Smooth muscle cell (in vitro differentiated cells): Measurements from ENCODE around the gene SMS. TPM values are rescaled to one million over a fixed set of nuclear protein-coding genes. Genes with fewer than 3 reads are reported as not detected.

ENCODE experiments used
- DNase-seq: peaks from one replicate; lab custom pipeline; 2025; ENCODE audit not compliant: unreplicated experiment; lab: John Stamatoyannopoulos, UW
- H2AFZ ChIP-seq: fragments of 200-600 bp; sonication (generic); 2 replicates; pipeline ENCODE4 v1.6.0; 2016; ENCODE audit warnings: antibody characterized with exemption, low read depth, mild to moderate bottlenecking
- H3F3A ChIP-seq: fragments of 200-600 bp; sonication (generic); 2 replicates; pipeline ENCODE4 v1.6.0; 2017; ENCODE audit warnings: antibody characterized with exemption, low read depth
- H3K27ac ChIP-seq: fragments of 200-600 bp; sonication (generic); 2 replicates; pipeline ENCODE4 v1.5.1; 2016; ENCODE audit warnings: low read depth, mild to moderate bottlenecking
- H3K27me3 ChIP-seq: fragments of 200-600 bp; sonication (generic); 2 replicates; pipeline ENCODE4 v1.6.1; 2016; ENCODE audit warnings: low read depth, mild to moderate bottlenecking
- H3K36me3 ChIP-seq: fragments of 200-600 bp; sonication (generic); 2 replicates; pipeline ENCODE4 v1.5.1; 2016; ENCODE audit warnings: low read depth
- H3K4me1 ChIP-seq: fragments of 200-600 bp; sonication (generic); 2 replicates; pipeline ENCODE4 v1.5.1; 2016; ENCODE audit warnings: low read depth
- H3K4me2 ChIP-seq: fragments of 200-600 bp; sonication (generic); 2 replicates; pipeline ENCODE4 v1.6.0; 2016; ENCODE audit warnings: mild to moderate bottlenecking
- H3K4me3 ChIP-seq: fragments of 200-600 bp; sonication (generic); 2 replicates; pipeline ENCODE4 v1.5.1; 2016; ENCODE audit warnings: mild to moderate bottlenecking
- H3K79me2 ChIP-seq: fragments of 200-600 bp; sonication (generic); 2 replicates; pipeline ENCODE4 v1.6.0; 2016; ENCODE audit warnings: low read depth, mild to moderate bottlenecking
- H3K9ac ChIP-seq: fragments of 200-600 bp; sonication (generic); 2 replicates; pipeline ENCODE4 v1.6.0; 2016; ENCODE audit warnings: low read depth
- H3K9me3 ChIP-seq: fragments of 200-600 bp; sonication (generic); replicated peaks from 2 replicates; pipeline ENCODE4 v1.5.1; 2016; ENCODE audit warnings: low read depth
- H4K20me1 ChIP-seq: fragments of 200-600 bp; sonication (generic); 2 replicates; pipeline ENCODE4 v1.6.0; 2016; ENCODE audit warnings: low read depth
- CTCF ChIP-seq: fragments of 200-600 bp; sonication (generic); IDR thresholded peaks from 2 replicates; pipeline ENCODE4 v1.5.1; 2017; ENCODE audit warnings: borderline replicate concordance, mild to moderate bottlenecking, antibody characterized with exemption; ENCODE audit not compliant: insufficient read depth, poor library complexity, severe bottlenecking
- WGBS: methylation state at CpG from one replicate; pipeline ENCODE4 v1.1.7; 2016; ENCODE audit warnings: low lambda C conversion rate; 5-methylcytosine and 5-hydroxymethylcytosine counted together
- polyA plus RNA-seq: library from polyadenylated mRNA; unstranded; fragments of >200 nt; fragmentation: Nextera tagmentation; extraction: Ambion mirVana; gene quantifications from 2 replicates; pipeline ENCODE4 v1.2.1, GENCODE V29; 2016
- total RNA-seq: library from RNA; depleted of rRNA; stranded (reverse); fragments of >200 nt; gene quantifications from 2 replicates; pipeline ENCODE4 v1.2.3, GENCODE V29; 2014

SMS gene
- total and polyA plus RNA-seq, 2 experiments from 2014 or later, result 37.2 to 46.7 TPM

- no peaks in the 10 kb centered on the region for H4K20me1 ChIP-seq
- H3K4me3 ChIP-seq, result peak overlapping the region; percentile 13
- H3F3A ChIP-seq, result no peaks in the 10 kb centered on the region
- peak overlapping the region; percentile 82 for H3K27ac ChIP-seq
- H3K27me3 ChIP-seq, result no peaks in the 10 kb centered on the region
- H3K9ac ChIP-seq, result peak overlapping the region; percentile 58
- no peaks in the 10 kb centered on the region for H3K79me2 ChIP-seq
- WGBS, result 38% methylated on average over 6 of the region's 6 CpGs
- peak overlapping the region; percentile 57 for H3K4me2 ChIP-seq
- H3K4me1 ChIP-seq, result no peaks in the 10 kb centered on the region
- no peaks in the 10 kb centered on the region for H3K36me3 ChIP-seq
- no peak for TF ChIP-seq CTCF
- no peak overlapping the region for H2AFZ ChIP-seq
- DNase-seq, result no peak
- H3K9me3 ChIP-seq, result no peaks in the 10 kb centered on the region
These were observed 13.8 kb upstream of the SMS start for GRCh38 chrX:21926527-21927278.

GRCh38 chrX:21929209-21929608, 11.3 kb upstream of the SMS start:
- no peaks in the 10 kb centered on the region for H3K79me2 ChIP-seq
- H3K27ac ChIP-seq, result no peak overlapping the region
- no peaks in the 10 kb centered on the region for H3K36me3 ChIP-seq
- no peaks in the 10 kb centered on the region for H3K9me3 ChIP-seq
- no peak overlapping the region for H3K9ac ChIP-seq
- H3F3A ChIP-seq, result no peaks in the 10 kb centered on the region
- H3K4me2 ChIP-seq, result no peak overlapping the region
- no peaks in the 10 kb centered on the region for H4K20me1 ChIP-seq
- no peak for TF ChIP-seq CTCF
- WGBS, result 66% methylated on average over 4 of the region's 4 CpGs
- no peak overlapping the region for H2AFZ ChIP-seq
- H3K4me1 ChIP-seq, result no peaks in the 10 kb centered on the region
- H3K4me3 ChIP-seq, result no peak overlapping the region
- H3K27me3 ChIP-seq, result no peaks in the 10 kb centered on the region
- DNase-seq, result no peak

DNA sequence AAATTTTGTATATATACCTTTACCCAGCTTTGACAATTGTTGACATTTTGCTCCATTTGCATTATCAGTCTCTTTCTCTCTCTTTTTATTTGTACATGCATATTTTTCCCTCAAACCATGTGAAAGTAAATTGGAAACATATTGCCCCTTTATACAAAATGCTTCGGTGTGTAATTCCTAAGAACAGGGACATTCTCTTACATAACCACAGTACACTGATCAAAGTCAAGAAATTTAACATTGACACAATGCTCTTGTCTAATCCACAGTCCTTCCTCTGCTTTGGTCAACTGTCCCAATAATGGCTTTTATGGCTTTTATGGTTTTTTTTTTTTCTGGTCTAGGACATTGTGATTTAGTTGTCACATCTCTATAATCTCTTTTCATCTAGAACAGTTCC, 9.5 kb upstream of the SMS start:
- Histone ChIP-seq H3K4me3 (no peak overlapping the region), H3F3A (no peaks in the 10 kb centered on the region), H3K27me3 (no peaks in the 10 kb centered on the region), H3K27ac (no peak overlapping the region), H2AFZ (no peak overlapping the region), H3K9me3 (no peaks in the 10 kb centered on the region), H3K36me3 (no peaks in the 10 kb centered on the region), H3K9ac (no peak overlapping the region), H3K4me1 (no peaks in the 10 kb centered on the region), H3K4me2 (no peak overlapping the region), H3K79me2 (no peaks in the 10 kb centered on the region), H4K20me1 (no peaks in the 10 kb centered on the region)
- 76% methylated on average over 1 of the region's 1 CpG for WGBS
- no peak for DNase-seq
- no peak for TF ChIP-seq CTCF
